NCI-H2029 (cell line): Measurements from ENCODE around the gene PCDHB16.
"Not testable (repeated sequence)": the region's sequence is repeated elsewhere in the genome, so short reads cannot be mapped to it uniquely, and the experiment has no call there.

Source experiments
- DNase-seq: peaks from one replicate; lab custom pipeline; 2025; lab: John Stamatoyannopoulos, UW

The PCDHB16 gene

DNA sequence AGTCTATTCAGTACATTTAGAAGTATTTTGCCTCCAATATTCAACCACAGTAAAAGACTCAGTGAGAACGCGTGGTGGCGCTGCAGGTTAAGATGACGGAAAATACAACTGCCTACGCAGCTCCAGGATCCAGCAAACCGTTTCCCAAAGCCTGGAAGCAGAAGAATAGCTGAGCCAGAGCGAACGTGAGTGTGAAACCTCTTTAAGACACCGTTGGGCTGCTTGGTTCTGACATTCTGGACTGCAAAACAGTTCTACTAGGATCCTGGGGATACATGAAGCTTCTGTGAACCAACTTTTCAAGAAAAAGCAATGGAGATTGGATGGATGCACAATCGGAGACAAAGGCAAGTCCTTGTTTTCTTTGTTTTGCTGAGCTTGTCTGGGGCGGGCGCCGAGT is at the start of gene PCDHB16:
Gene PCDHB16 (plus strand): TSS at position 140 of the 400 bp plus-strand sequence. CDS start 173 bp downstream, at position 313.
- peak; percentile 54 for DNase-seq

DNA sequence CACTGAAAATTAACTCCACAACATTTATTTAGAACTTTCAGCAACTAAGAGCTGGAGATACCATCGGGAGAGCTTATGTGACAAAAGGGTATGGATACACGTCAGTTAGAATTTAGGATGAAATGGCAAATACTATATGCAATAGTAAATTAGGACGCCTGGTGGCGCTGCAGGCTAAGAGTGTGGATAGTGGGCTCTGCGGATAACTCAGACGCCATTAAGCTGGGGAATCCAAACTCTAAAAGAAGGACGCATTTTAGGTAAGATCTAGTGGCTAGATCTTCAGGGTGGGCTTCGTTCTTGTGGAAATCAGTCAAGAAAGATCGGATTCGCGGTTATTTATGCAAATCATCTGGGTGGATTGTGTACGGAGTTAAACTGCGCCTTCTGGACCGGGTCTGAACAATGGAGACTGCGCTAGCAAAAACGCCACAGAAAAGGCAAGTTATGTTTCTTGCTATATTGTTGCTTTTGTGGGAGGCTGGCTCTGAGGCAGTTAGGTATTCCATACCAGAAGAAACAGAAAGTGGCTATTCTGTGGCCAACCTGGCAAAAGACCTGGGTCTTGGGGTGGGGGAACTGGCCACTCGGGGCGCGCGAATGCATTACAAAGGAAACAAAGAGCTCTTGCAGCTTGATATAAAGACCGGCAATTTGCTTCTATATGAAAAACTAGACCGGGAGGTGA is 47.0 kb upstream of the PCDHB16 start, which contains the start of gene PCDHB5:
Gene PCDHB5 (plus strand): TSS at position 177 of the 688 bp plus-strand sequence. CDS start 229 bp downstream, at position 406.
- no peak for DNase-seq

GRCh38 chr5:141135718-141136266 is 46.4 kb upstream of the PCDHB16 start:
- DNase-seq, result no peak

- not testable (repeated sequence) for DNase-seq
Measured at GRCh38 chr5:141137346-141137745, 44.8 kb upstream of the PCDHB16 start.

- DNase-seq, result no peak
Measured at GRCh38 chr5:141149812-141150211, 32.4 kb upstream of the PCDHB16 start, which contains the start of gene PCDHB6. Gene PCDHB6 (plus strand): TSS chr5:141150057. CDS start chr5:141150258, 201 bp downstream.

- DNase-seq, result no peak
Measured at GRCh38 chr5:141150224-141150992, 31.8 kb upstream of the PCDHB16 start.

DNA sequence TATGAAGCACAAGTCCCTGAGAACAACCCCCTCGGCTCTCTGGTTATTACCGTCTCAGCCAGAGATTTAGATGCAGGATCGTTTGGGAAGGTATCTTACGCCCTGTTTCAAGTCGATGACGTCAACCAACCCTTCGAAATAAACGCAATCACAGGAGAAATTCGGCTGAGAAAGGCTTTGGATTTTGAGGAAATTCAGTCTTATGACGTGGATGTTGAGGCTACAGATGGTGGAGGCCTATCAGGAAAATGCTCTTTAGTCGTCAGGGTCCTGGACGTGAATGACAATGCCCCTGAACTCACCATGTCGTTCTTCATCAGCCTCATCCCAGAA is 31.2 kb upstream of the PCDHB16 start:
- DNase-seq, result no peak

- DNase-seq, result not testable (repeated sequence)
Measured at GRCh38 chr5:141151632-141152031, 30.6 kb upstream of the PCDHB16 start.

DNA sequence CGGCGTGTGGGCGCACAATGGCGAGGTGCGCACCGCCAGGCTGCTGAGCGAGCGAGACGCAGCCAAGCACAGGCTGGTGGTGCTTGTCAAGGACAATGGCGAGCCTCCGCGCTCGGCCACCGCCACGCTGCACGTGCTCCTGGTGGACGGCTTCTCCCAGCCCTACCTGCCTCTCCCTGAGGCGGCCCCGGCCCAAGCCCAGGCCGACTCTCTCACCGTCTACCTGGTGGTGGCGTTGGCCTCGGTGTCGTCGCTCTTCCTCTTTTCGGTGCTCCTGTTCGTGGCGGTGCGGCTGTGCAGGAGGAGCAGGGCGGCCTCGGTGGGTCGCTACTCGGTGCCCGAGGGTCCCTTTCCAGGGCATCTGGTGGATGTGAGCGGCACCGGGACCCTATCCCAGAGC is 30.1 kb upstream of the PCDHB16 start:
- DNase-seq, result not testable (repeated sequence)

DNA sequence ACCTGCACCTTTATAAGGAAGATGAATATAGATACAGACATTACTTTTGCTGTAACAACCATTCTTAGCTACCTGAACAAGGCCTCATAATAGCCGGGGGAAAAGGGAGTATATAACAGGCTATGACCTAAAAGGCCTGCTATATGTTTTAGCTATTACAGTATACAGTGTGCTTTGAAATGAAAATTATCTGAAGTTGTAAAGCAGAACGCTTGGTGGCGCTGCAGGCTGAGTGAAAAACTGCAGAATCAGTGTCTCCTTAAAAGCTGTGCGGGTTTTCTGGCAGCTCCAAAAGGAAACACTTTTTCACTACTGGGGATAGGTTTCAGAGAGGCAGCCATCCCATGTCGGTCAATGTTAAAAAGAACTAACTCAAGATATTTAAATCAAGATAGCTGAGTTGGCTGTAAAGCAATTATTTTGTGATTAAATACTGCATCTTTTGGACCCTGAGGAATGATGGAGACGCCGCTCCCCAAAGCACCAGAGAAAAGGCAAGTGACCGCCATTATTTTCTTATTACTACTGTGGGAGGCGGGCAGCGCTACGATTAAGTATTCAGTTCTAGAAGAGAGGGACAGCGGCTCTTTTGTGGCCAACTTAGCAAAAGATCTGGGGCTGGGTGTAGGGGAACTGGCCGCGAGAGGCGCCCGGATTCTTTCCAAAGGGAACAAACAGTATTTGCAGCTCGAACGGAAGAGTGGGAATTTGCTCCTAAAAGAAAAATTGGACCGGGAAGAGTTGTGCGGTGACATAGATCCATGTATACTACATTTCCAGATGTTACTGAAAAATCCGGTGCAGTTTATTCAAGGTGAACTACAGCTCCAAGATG is 26.4 kb upstream of the PCDHB16 start:
- DNase-seq, result no peak

GRCh38 chr5:141157356-141157755 is 24.8 kb upstream of the PCDHB16 start:
- DNase-seq, result not testable (repeated sequence)

GRCh38 chr5:141157901-141158300 is 24.3 kb upstream of the PCDHB16 start:
- not testable (repeated sequence) for DNase-seq

- DNase-seq, result peak; percentile 18
Measured at GRCh38 chr5:141172381-141173204, 9.6 kb upstream of the PCDHB16 start, which contains the start of gene PCDHB7. Gene PCDHB7 (plus strand): TSS chr5:141172644. CDS start chr5:141172836, 192 bp downstream.

DNA sequence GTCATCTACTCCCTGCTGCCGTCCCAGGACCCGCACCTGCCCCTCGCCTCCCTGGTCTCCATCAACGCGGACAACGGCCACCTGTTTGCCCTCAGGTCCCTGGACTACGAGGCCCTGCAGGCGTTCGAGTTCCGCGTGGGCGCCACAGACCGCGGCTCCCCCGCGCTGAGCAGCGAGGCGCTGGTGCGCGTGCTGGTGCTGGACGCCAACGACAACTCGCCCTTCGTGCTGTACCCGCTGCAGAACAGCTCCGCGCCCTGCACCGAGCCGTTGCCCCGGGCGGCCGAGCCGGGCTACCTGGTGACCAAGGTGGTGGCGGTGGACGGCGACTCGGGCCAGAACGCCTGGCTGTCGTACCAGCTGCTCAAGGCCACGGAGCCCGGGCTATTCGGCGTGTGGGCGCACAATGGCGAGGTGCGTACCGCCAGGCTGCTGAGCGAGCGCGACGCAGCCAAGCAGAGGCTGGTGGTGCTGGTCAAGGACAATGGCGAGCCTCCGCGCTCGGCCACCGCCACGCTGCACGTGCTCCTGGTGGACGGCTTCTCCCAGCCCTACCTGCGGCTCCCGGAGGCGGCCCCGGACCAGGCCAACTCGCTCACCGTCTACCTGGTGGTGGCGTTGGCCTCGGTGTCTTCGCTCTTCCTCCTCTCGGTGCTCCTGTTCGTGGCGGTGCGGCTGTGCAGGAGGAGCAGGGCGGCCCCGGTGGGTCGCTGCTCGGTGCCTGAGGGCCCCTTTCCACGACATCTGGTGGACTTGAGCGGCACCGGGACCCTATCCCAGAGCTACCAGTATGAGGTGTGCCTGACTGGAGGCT is 7.7 kb upstream of the PCDHB16 start:
- not testable (repeated sequence) for DNase-seq

GRCh38 chr5:141175933-141176332 is 6.3 kb upstream of the PCDHB16 start:
- DNase-seq, result no peak

DNA sequence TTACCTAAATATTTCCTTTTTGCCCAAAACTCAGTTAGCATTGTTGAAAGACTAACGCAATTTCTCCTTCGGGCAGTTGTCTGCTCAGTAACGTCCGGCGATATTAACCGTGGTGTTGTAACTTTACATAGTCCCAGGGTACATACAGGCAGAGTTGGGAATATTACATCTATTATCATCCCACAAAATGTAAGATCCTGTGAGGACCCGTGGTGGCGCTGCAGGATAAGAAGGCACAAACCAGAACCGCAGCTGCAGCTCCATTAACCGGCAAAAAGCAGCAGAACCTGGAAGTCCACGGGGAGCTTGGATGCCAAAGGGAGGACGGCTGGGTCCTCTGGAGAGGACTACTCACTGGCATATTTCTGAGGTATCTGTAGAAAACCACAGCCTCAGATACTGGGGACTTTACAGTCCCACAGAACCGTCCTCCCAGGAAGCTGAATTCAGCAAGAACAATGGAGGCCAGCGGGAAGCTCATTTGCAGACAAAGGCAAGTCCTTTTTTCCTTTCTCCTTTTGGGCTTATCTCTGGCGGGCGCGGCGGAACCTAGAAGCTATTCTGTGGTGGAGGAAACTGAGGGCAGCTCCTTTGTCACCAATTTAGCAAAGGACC is 4.5 kb upstream of the PCDHB16 start, which contains the start of gene PCDHB8:
Gene PCDHB8 (plus strand): TSS at position 214 of the 615 bp plus-strand sequence. CDS start 245 bp downstream, at position 459.
- DNase-seq, result not testable (repeated sequence)

- DNase-seq, result not testable (repeated sequence)
Measured at GRCh38 chr5:141179371-141179770, 2.8 kb upstream of the PCDHB16 start.

DNA sequence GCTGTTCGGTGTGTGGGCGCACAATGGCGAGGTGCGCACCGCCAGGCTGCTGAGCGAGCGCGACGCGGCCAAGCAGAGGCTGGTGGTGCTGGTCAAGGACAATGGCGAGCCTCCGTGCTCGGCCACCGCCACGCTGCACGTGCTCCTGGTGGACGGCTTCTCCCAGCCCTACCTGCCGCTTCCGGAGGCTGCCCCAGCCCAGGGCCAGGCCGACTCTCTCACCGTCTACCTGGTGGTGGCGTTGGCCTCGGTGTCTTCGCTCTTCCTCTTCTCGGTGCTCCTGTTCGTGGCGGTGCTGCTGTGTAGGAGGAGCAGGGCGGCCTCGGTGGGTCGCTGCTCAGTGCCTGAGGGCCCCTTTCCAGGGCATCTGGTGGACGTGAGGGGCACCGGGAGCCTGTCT is 2.3 kb upstream of the PCDHB16 start:
- not testable (repeated sequence) for DNase-seq

DNA sequence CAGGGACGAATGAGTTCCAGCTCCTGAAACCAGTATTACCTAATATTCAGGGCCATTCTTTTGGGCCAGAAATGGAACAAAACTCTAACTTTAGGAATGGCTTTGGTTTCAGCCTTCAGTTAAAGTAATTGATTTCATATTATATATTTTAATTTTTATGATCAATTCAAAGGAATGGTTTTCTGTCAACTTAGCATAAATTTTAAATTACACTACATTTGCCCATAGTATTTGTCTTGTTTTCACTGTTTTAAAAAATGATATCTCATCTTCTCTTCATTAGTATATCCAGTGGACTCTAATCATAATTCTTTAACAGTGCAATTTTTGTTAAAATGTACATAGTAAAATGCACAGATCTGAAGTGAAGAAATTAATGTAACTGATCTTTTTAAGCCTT is 1.9 kb upstream of the PCDHB16 start:
- DNase-seq, result no peak
